Thyroid gland (tissue), 4 donors: ENCODE measurements around the gene CCDC116. TPM values are rescaled to one million over a fixed set of nuclear protein-coding genes. Genes with fewer than 3 reads are reported as not detected.

Source experiments
- DNase-seq, 2 donors: peaks; one replicate each; pipeline ENCODE4 v3.0.0-alpha.2; 2019
- H3K27ac ChIP-seq, 3 donors: fragments of 200-600 bp; sonication (generic); 1 replicate in 2 of 3; 2 replicates in 1 of 3; pipeline ENCODE4 v1.5.1; 2016 to 2019; ENCODE audit warnings: mild to moderate bottlenecking in 1 of 3, moderate library complexity in 1 of 3
- H3K27me3 ChIP-seq: fragments of 200-600 bp; sonication (generic); one replicate; pipeline ENCODE4 v1.5.1; 2019
- H3K36me3 ChIP-seq, 2 donors: fragments of 200-600 bp; sonication (generic); one replicate each; pipeline ENCODE4 v1.5.1; 2016 to 2019
- H3K4me1 ChIP-seq, 2 donors: fragments of 200-600 bp; sonication (generic); one replicate each; pipeline ENCODE4 v1.5.1; 2017 to 2019
- H3K4me3 ChIP-seq, 3 donors: fragments of 200-600 bp; sonication (generic); replicated peaks in 1 of 3; 1 replicate in 2 of 3; 2 replicates in 1 of 3; pipeline ENCODE4 v1.5.1; 2016; ENCODE audit warnings: mild to moderate bottlenecking in 1 of 3
- H3K9me3 ChIP-seq: fragments of 200-600 bp; sonication (generic); one replicate; pipeline ENCODE4 v1.5.1; 2017
- CTCF ChIP-seq, 6 experiments: fragments of 200-600 bp in 3 of 6; fragments of 450-650 bp in 3 of 6; sonication (generic) in 3 of 6; IDR thresholded peaks; one replicate each; pipeline ENCODE4 v1.5.1; 2016 to 2019; ENCODE audit warnings: antibody characterized with exemption in 6 of 6, mild to moderate bottlenecking in 2 of 6, inconsistent platforms in 1 of 6, moderate library complexity in 1 of 6
- POLR2A ChIP-seq, 2 donors: fragments of 450-650 bp; IDR thresholded peaks; one replicate each; pipeline ENCODE4 v1.6.1; 2017; ENCODE audit warnings: antibody characterized with exemption in 2 of 2, mild to moderate bottlenecking in 2 of 2, moderate library complexity in 1 of 2
- WGBS, 2 donors: methylation state at CpG; one replicate each; pipeline ENCODE4 v1.1.5; 2017; 5-methylcytosine and 5-hydroxymethylcytosine counted together
- intact Hi-C: fragments of 100-400 bp; cut with DNase I; formaldehyde crosslinking; loops from one replicate; pipeline ENCODE4 v1.15.1; 2023
- total RNA-seq, 4 donors: library from RNA; depleted of rRNA; stranded (reverse); fragments of >200 nt; gene quantifications; one replicate each; pipeline ENCODE4 v1.2.3, GENCODE V29; 2016

Gene CCDC116
- total RNA-seq, 4 donors from 2014 or later: 0.27 to 1.6 (median 0.74) TPM

- H3K4me1 ChIP-seq: peaks cover 8 to 10% of the 10 kb centered on the region in 2 donors
- no peak for DNase-seq
- whole genome bisulfite sequencing, 2 donors: 89 to 94% methylated on average over 1 to 2 of the region's 2 CpGs
- no peak overlapping the region for H3K4me3 ChIP-seq
- intact Hi-C loops: no loop called here
- H3K9me3 ChIP-seq: no peaks in the 10 kb centered on the region
- H3K36me3 ChIP-seq: no peaks in the 10 kb centered on the region
- no peak overlapping the region for H3K27ac ChIP-seq
- H3K27me3 ChIP-seq: no peaks in the 10 kb centered on the region
- TF ChIP-seq POLR2A (IDR thresholded peaks at IDR 0.05) (no peak), CTCF (IDR thresholded peaks at IDR 0.05) (no peak)
Measured at GRCh38 chr22:21663738-21664137, 31.2 kb downstream of the CCDC116 start.

- intact Hi-C loops: no loop called here
- Histone ChIP-seq H3K36me3 (no peaks in the 10 kb centered on the region), H3K27ac (peak overlapping the region; percentile 81 to 90 (median 85)), H3K9me3 (no peaks in the 10 kb centered on the region), H3K4me3 (peak overlapping the region in 2 of 3 donors; percentile 57 to 67), H3K27me3 (no peaks in the 10 kb centered on the region), H3K4me1 (peaks cover 16 to 18% of the 10 kb centered on the region in 2 donors)
- no peak for DNase-seq
- TF ChIP-seq CTCF (IDR thresholded peaks at IDR 0.05) (no peak), POLR2A (IDR thresholded peaks at IDR 0.05) (no peak)
- 69 to 73% methylated on average over 26 of the region's 26 CpGs for WGBS, 2 donors
Measured at GRCh38 chr22:21665047-21665851, 32.7 kb downstream of the CCDC116 start.

DNA sequence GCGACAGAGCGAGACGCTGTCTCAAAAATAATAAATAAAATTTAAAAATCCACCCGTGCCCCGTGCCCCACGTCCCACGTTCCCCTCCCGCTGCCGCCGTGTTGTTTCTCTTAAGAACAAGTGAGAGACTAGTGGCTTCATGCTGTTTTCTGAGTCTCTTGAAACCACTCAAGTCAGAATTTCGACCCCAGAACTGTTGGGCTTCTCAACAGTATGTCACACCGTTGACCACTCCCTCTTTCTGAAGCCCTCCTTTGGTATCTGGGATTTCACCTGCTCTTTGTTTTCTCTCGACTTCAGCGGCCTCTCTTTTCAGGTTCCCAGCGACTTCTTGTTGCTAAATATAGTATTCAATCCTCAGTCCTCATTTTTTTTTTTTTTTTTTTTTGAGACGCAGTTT, 34.2 kb downstream of the CCDC116 start:
- peak overlapping the region in 2 of 3 donors; percentile 57 to 67 for H3K4me3 ChIP-seq
- intact Hi-C loops: no loop called here
- H3K4me1 ChIP-seq: peaks cover 16 to 18% of the 10 kb centered on the region in 2 donors
- TF ChIP-seq POLR2A (IDR thresholded peaks at IDR 0.05): no peak
- no peak for TF ChIP-seq CTCF (IDR thresholded peaks at IDR 0.05)
- 39 to 42% methylated on average over 16 of the region's 16 CpGs for WGBS, 2 donors
- DNase-seq: no peak
- peaks cover 12 to 14% of the 10 kb centered on the region in 2 donors for H3K36me3 ChIP-seq
- no peaks in the 10 kb centered on the region for H3K9me3 ChIP-seq
- H3K27me3 ChIP-seq: no peaks in the 10 kb centered on the region
- H3K27ac ChIP-seq: peak overlapping the region; percentile 81 to 90 (median 85)

DNA sequence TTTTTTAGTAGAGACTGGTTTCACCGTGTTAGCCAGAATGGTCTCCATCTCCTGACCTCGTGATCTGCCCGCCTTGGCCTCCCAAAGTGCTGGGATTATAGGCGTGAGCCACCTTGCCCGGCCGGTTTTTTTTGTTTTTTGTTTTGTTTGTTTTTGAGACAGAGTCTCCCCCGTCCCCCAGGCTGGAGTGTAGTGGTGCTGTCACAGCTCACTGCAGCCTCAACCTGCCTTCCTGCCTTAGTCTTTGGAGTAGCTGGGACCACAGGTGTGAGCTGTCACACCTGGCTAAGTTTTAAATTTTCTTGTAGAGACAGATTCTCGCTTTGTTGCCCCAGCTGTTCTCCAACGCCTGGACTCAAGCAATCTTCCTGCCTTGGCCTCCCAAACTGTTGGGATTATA, 36.5 kb downstream of the CCDC116 start:
- Histone ChIP-seq H3K4me3 (no peak overlapping the region), H3K36me3 (peaks cover 34 to 35% of the 10 kb centered on the region in 2 donors), H3K27ac (peak overlapping the region; percentile 5 to 28 (median 11)), H3K4me1 (peaks cover 16 to 18% of the 10 kb centered on the region in 2 donors), H3K27me3 (no peaks in the 10 kb centered on the region), H3K9me3 (no peaks in the 10 kb centered on the region)
- TF ChIP-seq CTCF (IDR thresholded peaks at IDR 0.05) (no peak), POLR2A (IDR thresholded peaks at IDR 0.05) (no peak)
- 38 to 40% methylated on average over 9 of the region's 9 CpGs for WGBS, 2 donors
- intact Hi-C loops: no loop called here
- peak; percentile 89 to 90 for DNase-seq

DNA sequence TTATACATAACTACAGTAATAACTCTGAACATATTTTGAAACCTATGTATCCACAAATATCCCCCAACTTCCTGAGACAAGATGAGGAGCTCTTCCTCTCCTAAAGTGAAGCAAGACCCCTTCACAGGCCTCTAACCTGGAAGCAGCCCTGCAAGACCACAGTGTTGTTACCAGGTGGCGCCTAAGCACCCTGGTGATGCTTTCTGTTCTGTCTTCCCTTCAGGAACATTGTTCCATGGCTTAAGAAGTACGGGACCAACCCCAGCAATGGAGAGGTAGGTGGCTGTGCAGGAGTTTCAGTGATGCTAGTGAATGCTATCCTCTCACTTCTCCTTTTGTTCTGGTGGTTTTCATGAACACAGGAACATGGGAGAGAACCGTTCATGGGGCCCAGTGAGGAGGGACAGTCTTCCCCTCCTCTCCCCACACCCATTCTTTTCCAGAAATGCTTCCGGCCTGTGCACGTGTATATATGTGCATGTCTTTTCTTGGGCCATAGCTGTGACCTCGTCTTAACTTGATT, 39.6 kb downstream of the CCDC116 start:
- Histone ChIP-seq H3K4me1 (peaks cover 10 to 11% of the 10 kb centered on the region in 2 donors), H3K9me3 (no peaks in the 10 kb centered on the region), H3K4me3 (no peak overlapping the region), H3K27ac (no peak overlapping the region), H3K27me3 (no peaks in the 10 kb centered on the region), H3K36me3 (peaks cover 51 to 53% of the 10 kb centered on the region in 2 donors)
- intact Hi-C loops: no loop called here
- WGBS, 2 donors: 89 to 91% methylated on average over 6 of the region's 6 CpGs
- TF ChIP-seq CTCF (IDR thresholded peaks at IDR 0.05) (no peak), POLR2A (IDR thresholded peaks at IDR 0.05) (no peak)
- DNase-seq: no peak
